H1 (cell line): ENCODE measurements around the gene R3HDM4.

Experiments used
- ATF2 ChIP-seq: IDR thresholded peaks from 2 replicates; pipeline ENCODE4 v1.6.1; 2012; ENCODE audit warnings: low read length, inconsistent platforms
- ATF3 ChIP-seq: IDR thresholded peaks from 2 replicates; pipeline ENCODE4 v1.6.1; 2011; ENCODE audit warnings: low read depth, mild to moderate bottlenecking, low read length; ENCODE audit not compliant: insufficient read depth
- CHD1 ChIP-seq: IDR thresholded peaks from 2 replicates; pipeline ENCODE4 v1.6.1; 2012; ENCODE audit warnings: low read depth, low read length, improper control_type of control experiment
- CTCF ChIP-seq, 3 experiments: IDR thresholded peaks; 1 replicate in 2 of 3; 2 replicates in 1 of 3; pipeline versions ENCODE4 v1.5.1 to v1.6.1; 2011; ENCODE audit warnings: low read length in 3 of 3, mild to moderate bottlenecking in 3 of 3, inconsistent platforms in 2 of 3, low read depth in 1 of 3, moderate library complexity in 1 of 3; ENCODE audit not compliant: insufficient read depth in 1 of 3; ENCODE audit errors: control extremely low read depth in 1 of 3
- GABPA ChIP-seq: IDR thresholded peaks from 2 replicates; pipeline ENCODE4 v1.6.1; 2011; ENCODE audit warnings: mild to moderate bottlenecking, low read length, moderate library complexity, borderline replicate concordance; ENCODE audit not compliant: insufficient read depth
- PHF8 ChIP-seq: fragments of 200-600 bp; sonication (generic); conservative IDR thresholded peaks from 2 replicates; pipeline ENCODE4 v1.7.1; 2012; ENCODE audit warnings: low read depth, mild to moderate bottlenecking, inconsistent platforms, low read length, moderate library complexity
- POLR2A ChIP-seq, 2 experiments: IDR thresholded peaks; 1 replicate in 1 of 2; 2 replicates in 1 of 2; pipeline ENCODE4 v1.6.1; 2011; ENCODE audit warnings: low read depth in 2 of 2, low read length in 2 of 2, mild to moderate bottlenecking in 2 of 2; ENCODE audit errors: control extremely low read depth in 1 of 2
- POLR2AphosphoS5 ChIP-seq: IDR thresholded peaks from 2 replicates; pipeline ENCODE4 v1.6.1; 2011; ENCODE audit warnings: low read depth, low read length
- RBBP5 ChIP-seq: IDR thresholded peaks from 2 replicates; pipeline ENCODE4 v1.7.1; 2012; ENCODE audit warnings: low read depth, mild to moderate bottlenecking, inconsistent platforms, low read length, moderate library complexity, borderline replicate concordance
- RFX5 ChIP-seq: IDR thresholded peaks from 2 replicates; pipeline ENCODE4 v1.6.1; 2011; ENCODE audit warnings: low read depth, low read length, improper control_type of control experiment, borderline replicate concordance
- SAP30 ChIP-seq: fragments of 300-600 bp; sonication (generic); IDR thresholded peaks from 2 replicates; pipeline ENCODE4 v1.7.1; 2012; ENCODE audit warnings: low read length, moderate library complexity, mild to moderate bottlenecking, inconsistent platforms; ENCODE audit not compliant: insufficient read depth, insufficient replicate concordance
- SUZ12 ChIP-seq: fragments of 200-600 bp; sonication (generic); IDR thresholded peaks from 2 replicates; pipeline ENCODE4 v1.6.1; 2012; ENCODE audit warnings: mild to moderate bottlenecking, inconsistent platforms, low read length, moderate library complexity, mixed read lengths
- TAF1 ChIP-seq: IDR thresholded peaks from 2 replicates; pipeline ENCODE4 v1.6.1; 2011; ENCODE audit warnings: mild to moderate bottlenecking, low read depth, low read length
- TEAD4 ChIP-seq: IDR thresholded peaks from 2 replicates; pipeline ENCODE4 v1.6.1; 2012; ENCODE audit warnings: low read depth, low read length, inconsistent platforms, mixed read lengths

- no peak for TF ChIP-seq CHD1
- TF ChIP-seq ATF2, result no peak
- TF ChIP-seq PHF8, result no peak
- no peak for TF ChIP-seq SAP30
- no peak for TF ChIP-seq CTCF (IDR thresholded peaks at IDR 0.05; ENCODE audit: control extremely low read depth in 1 of 3, insufficient read depth in 1 of 3, low read depth in 1 of 3, low read length in 3 of 3)
- TF ChIP-seq POLR2AphosphoS5, result no peak
- no peak for TF ChIP-seq ATF3
- no peak for TF ChIP-seq SUZ12
- no peak for TF ChIP-seq GABPA
- no peak for TF ChIP-seq RBBP5
- TF ChIP-seq TAF1, result no peak
- TF ChIP-seq RFX5, result no peak
- no peak for TF ChIP-seq TEAD4
- no peak for TF ChIP-seq POLR2A (IDR thresholded peaks at IDR 0.05; ENCODE audit: control extremely low read depth in 1 of 2, low read depth in 2 of 2, low read length in 2 of 2)
Observed at GRCh38 chr19:952049-952679, 39.1 kb upstream of the R3HDM4 start.
